Measurements from ENCODE around the gene HIGD2A. TPM values are rescaled to one million over a fixed set of nuclear protein-coding genes. Genes with fewer than 3 reads are reported as not detected.

Gene HIGD2A
- polyA plus RNA-seq, 6 donors from 2014 or later: 137 to 220 (median 172) TPM

- Mint-ChIP-seq H3K27ac (no peak overlapping the region), H3K4me1 (peaks cover 9 to 23% (median 16%) of the 10 kb centered on the region in 3 donors), H3K36me3 (no peaks in the 10 kb centered on the region), H3K9me3 (no peaks in the 10 kb centered on the region), H3K27me3 (no peaks in the 10 kb centered on the region), H3K4me3 (peak overlapping the region in 1 of 8 donors; percentile 94)
- ATAC-seq (ENCODE audit: low read depth in 2 of 2) (no peak), DNase-seq (no peak)
Measured at GRCh38 chr5:176391999-176392398, 3.4 kb downstream of the HIGD2A start.

GRCh38 chr5:176392526-176392925 is 4.0 kb downstream of the HIGD2A start:
- no peaks in the 10 kb centered on the region for H3K27me3 Mint-ChIP-seq
- peaks cover 6 to 18% (median 10%) of the 10 kb centered on the region in 3 donors for H3K4me1 Mint-ChIP-seq
- no peaks in the 10 kb centered on the region for H3K36me3 Mint-ChIP-seq
- no peaks in the 10 kb centered on the region for H3K9me3 Mint-ChIP-seq
- DNase-seq (no peak), ATAC-seq (ENCODE audit: low read depth in 2 of 2) (no peak)
- H3K27ac Mint-ChIP-seq: peak overlapping the region in 1 of 6 donors; percentile 26
- H3K4me3 Mint-ChIP-seq: peak overlapping the region in 1 of 8 donors; percentile 61

GRCh38 chr5:176394096-176394495 is 5.5 kb downstream of the HIGD2A start:
- no peak overlapping the region for H3K4me3 Mint-ChIP-seq
- peaks cover 0 to 10% (median 0%) of the 10 kb centered on the region in 3 donors for H3K4me1 Mint-ChIP-seq
- no peaks in the 10 kb centered on the region for H3K36me3 Mint-ChIP-seq
- no peak for ATAC-seq (ENCODE audit: low read depth in 2 of 2)
- no peak for DNase-seq
- H3K27ac Mint-ChIP-seq: no peak overlapping the region
- no peaks in the 10 kb centered on the region for H3K9me3 Mint-ChIP-seq
- no peaks in the 10 kb centered on the region for H3K27me3 Mint-ChIP-seq

- no peaks in the 10 kb centered on the region for H3K27me3 Mint-ChIP-seq
- no peaks in the 10 kb centered on the region for H3K36me3 Mint-ChIP-seq
- H3K4me1 Mint-ChIP-seq: peaks cover 0 to 2% (median 0%) of the 10 kb centered on the region in 3 donors
- no peak overlapping the region for H3K4me3 Mint-ChIP-seq
- no peaks in the 10 kb centered on the region for H3K9me3 Mint-ChIP-seq
- ATAC-seq (ENCODE audit: low read depth in 2 of 2) (no peak), DNase-seq (no peak)
- peak overlapping the region in 2 of 6 donors; percentile 15 to 84 for H3K27ac Mint-ChIP-seq
Measured at GRCh38 chr5:176394881-176395675, 6.5 kb downstream of the HIGD2A start.

- Mint-ChIP-seq H3K4me1 (no peaks in the 10 kb centered on the region), H3K9me3 (no peaks in the 10 kb centered on the region), H3K4me3 (no peak overlapping the region), H3K27me3 (no peaks in the 10 kb centered on the region), H3K36me3 (no peaks in the 10 kb centered on the region), H3K27ac (peak overlapping the region in 1 of 6 donors; percentile 83)
- DNase-seq: no peak
- no peak for ATAC-seq (ENCODE audit: low read depth in 2 of 2)
Measured at GRCh38 chr5:176396330-176396729, 7.8 kb downstream of the HIGD2A start.

- Mint-ChIP-seq H3K36me3 (peaks cover 0 to 4% of the 10 kb centered on the region in 2 donors), H3K27me3 (no peaks in the 10 kb centered on the region), H3K4me1 (no peaks in the 10 kb centered on the region), H3K27ac (peak overlapping the region in 3 of 6 donors; percentile 43 to 52 (median 45)), H3K9me3 (no peaks in the 10 kb centered on the region), H3K4me3 (no peak overlapping the region)
- DNase-seq (no peak), ATAC-seq (ENCODE audit: low read depth in 2 of 2) (no peak)
Measured at GRCh38 chr5:176397736-176398420, 9.3 kb downstream of the HIGD2A start.

- Mint-ChIP-seq H3K9me3 (peaks cover 0 to 1% (median 0%) of the 10 kb centered on the region in 7 donors), H3K27me3 (no peaks in the 10 kb centered on the region), H3K36me3 (peaks cover 0 to 4% of the 10 kb centered on the region in 2 donors), H3K4me1 (no peaks in the 10 kb centered on the region), H3K4me3 (no peak overlapping the region), H3K27ac (peak overlapping the region in 1 of 6 donors; percentile 90)
- ATAC-seq (ENCODE audit: low read depth in 2 of 2): no peak
- no peak for DNase-seq
Measured at GRCh38 chr5:176400382-176401156, 12.0 kb downstream of the HIGD2A start.

- Mint-ChIP-seq H3K36me3 (peaks cover 4 to 9% of the 10 kb centered on the region in 2 donors), H3K4me1 (no peaks in the 10 kb centered on the region), H3K27me3 (no peaks in the 10 kb centered on the region), H3K4me3 (no peak overlapping the region), H3K9me3 (peaks cover 0 to 1% (median 0%) of the 10 kb centered on the region in 7 donors), H3K27ac (peak overlapping the region in 2 of 6 donors; percentile 78 to 86)
- no peak for DNase-seq
- ATAC-seq (ENCODE audit: low read depth in 2 of 2): no peak
Measured at GRCh38 chr5:176401281-176402205, 13.0 kb downstream of the HIGD2A start.

- ATAC-seq (ENCODE audit: low read depth in 2 of 2) (no peak), DNase-seq (no peak)
- Mint-ChIP-seq H3K27me3 (no peaks in the 10 kb centered on the region), H3K4me3 (no peak overlapping the region), H3K36me3 (peaks cover 9 to 11% of the 10 kb centered on the region in 2 donors), H3K4me1 (peaks cover 0 to 3% (median 2%) of the 10 kb centered on the region in 3 donors), H3K9me3 (peaks cover 0 to 1% (median 0%) of the 10 kb centered on the region in 7 donors), H3K27ac (peak overlapping the region in 2 of 6 donors; percentile 60 to 79)
Measured at GRCh38 chr5:176405656-176406435, 17.3 kb downstream of the HIGD2A start.

GRCh38 chr5:176406436-176407052 is 18.0 kb downstream of the HIGD2A start:
- Mint-ChIP-seq H3K9me3 (peaks cover 0 to 1% (median 0%) of the 10 kb centered on the region in 7 donors), H3K36me3 (peaks cover 9 to 11% of the 10 kb centered on the region in 2 donors), H3K4me1 (peaks cover 0 to 10% (median 9%) of the 10 kb centered on the region in 3 donors), H3K4me3 (no peak overlapping the region), H3K27ac (peak overlapping the region in 1 of 6 donors; percentile 79), H3K27me3 (no peaks in the 10 kb centered on the region)
- ATAC-seq (ENCODE audit: low read depth in 2 of 2): no peak
- no peak for DNase-seq

GRCh38 chr5:176407456-176408251 is 19.1 kb downstream of the HIGD2A start:
- Mint-ChIP-seq H3K9me3 (peaks cover 0 to 1% (median 0%) of the 10 kb centered on the region in 7 donors), H3K27me3 (no peaks in the 10 kb centered on the region), H3K4me3 (peak overlapping the region in 1 of 8 donors; percentile 10), H3K27ac (peak overlapping the region in 1 of 6 donors; percentile 16), H3K36me3 (peaks cover 8 to 9% of the 10 kb centered on the region in 2 donors), H3K4me1 (peaks cover under 1 to 19% (median 11%) of the 10 kb centered on the region in 3 donors)
- ATAC-seq (ENCODE audit: low read depth in 2 of 2) (no peak), DNase-seq (no peak)

All from naive B cell (primary cell).